GM13977 (cell line): ENCODE data around the gene TMEM182.

Source experiments
- DNase-seq: peaks from one replicate; pipeline ENCODE4 v3.0.0; 2012; ENCODE audit warnings: low spot score
- CTCF ChIP-seq: IDR thresholded peaks from 2 replicates; pipeline ENCODE4 v1.5.1; 2012; ENCODE audit warnings: mild to moderate bottlenecking, control low read depth; ENCODE audit not compliant: insufficient read depth; ENCODE audit errors: extremely low read depth, missing control alignments
- in situ Hi-C: fragments of 300-500 bp; cut with MboI; formaldehyde crosslinking; loops from one replicate; pipeline ENCODE4 v1.12.0; 2022; ENCODE audit warnings: low sequenced_read_pairs, low pct_unique_long_range_greater_than_20kb, mixed read lengths, inconsistent platforms; ENCODE audit not compliant: unreplicated experiment

TMEM182 gene

GRCh38 chr2:102761763-102762162 is at the start of gene TMEM182:
Gene TMEM182, plus strand, starts transcription at chr2:102762031. Its CDS starts 187 bp downstream, at chr2:102762218.
- DNase-seq: no peak
- in situ Hi-C loops: no loop called here
- no peak for TF ChIP-seq CTCF

GRCh38 chr2:102717308-102718018 is 44.4 kb upstream of the TMEM182 start:
- in situ Hi-C loops: no loop called here
- DNase-seq: no peak
- TF ChIP-seq CTCF: no peak

GRCh38 chr2:102718387-102719316 is 43.2 kb upstream of the TMEM182 start:
- no peak for TF ChIP-seq CTCF
- no peak for DNase-seq
- in situ Hi-C loops: no loop called here

- in situ Hi-C loops: no loop called here
- no peak for DNase-seq
- TF ChIP-seq CTCF: no peak
Observed at GRCh38 chr2:102724016-102724490, 37.8 kb upstream of the TMEM182 start.

- in situ Hi-C loops: no loop called here
- no peak for TF ChIP-seq CTCF
- no peak for DNase-seq
Observed at GRCh38 chr2:102724553-102724952, 37.3 kb upstream of the TMEM182 start.

- TF ChIP-seq CTCF: no peak
Observed at GRCh38 chr2:102726128-102727087, 35.4 kb upstream of the TMEM182 start.

More at GRCh38 chr2:102726128-102727087, 35.4 kb upstream of the TMEM182 start:
- in situ Hi-C loops: no loop called here
- DNase-seq: no peak
